ENCODE results near the gene MAP2K5.

The MAP2K5 gene

DNA sequence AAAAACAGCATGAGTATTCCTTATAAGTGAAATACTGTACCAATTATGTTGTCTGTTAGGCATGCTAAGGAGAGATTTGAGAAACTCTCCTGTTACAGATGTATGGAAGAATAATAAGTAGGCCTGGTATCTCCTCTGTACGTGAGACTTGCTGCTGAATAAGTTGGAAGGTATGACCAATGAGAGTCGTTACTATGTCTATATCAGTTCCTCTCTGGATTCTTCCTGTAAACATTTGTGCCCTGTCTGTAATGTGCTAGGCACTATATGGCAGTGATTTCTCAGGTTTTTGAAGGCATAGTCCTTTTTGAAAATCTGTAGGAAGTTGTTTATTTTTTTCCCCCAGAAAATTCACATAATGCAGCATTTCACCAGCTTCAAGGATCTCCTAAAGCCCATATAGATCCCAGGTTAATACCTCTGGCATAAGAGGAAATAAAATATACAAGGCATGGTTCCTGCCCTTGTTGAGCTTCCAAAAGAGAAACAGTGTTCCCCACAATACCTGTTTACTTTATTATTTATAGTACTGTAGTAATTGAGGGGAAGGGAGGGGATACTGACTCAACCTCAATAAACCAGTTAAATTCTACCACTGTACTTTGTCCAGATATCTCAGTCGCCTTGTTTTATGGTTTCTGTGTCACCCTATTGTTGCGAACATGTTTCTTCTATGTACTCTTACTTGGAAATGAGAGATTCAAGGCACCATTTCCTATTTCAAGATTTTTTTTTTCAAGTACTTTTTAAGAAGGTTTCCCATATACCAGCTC, 28.6 kb downstream of the MAP2K5 start:
- no peak overlapping the region for H3K27ac ChIP-seq
- TF ChIP-seq, protein P1, sequence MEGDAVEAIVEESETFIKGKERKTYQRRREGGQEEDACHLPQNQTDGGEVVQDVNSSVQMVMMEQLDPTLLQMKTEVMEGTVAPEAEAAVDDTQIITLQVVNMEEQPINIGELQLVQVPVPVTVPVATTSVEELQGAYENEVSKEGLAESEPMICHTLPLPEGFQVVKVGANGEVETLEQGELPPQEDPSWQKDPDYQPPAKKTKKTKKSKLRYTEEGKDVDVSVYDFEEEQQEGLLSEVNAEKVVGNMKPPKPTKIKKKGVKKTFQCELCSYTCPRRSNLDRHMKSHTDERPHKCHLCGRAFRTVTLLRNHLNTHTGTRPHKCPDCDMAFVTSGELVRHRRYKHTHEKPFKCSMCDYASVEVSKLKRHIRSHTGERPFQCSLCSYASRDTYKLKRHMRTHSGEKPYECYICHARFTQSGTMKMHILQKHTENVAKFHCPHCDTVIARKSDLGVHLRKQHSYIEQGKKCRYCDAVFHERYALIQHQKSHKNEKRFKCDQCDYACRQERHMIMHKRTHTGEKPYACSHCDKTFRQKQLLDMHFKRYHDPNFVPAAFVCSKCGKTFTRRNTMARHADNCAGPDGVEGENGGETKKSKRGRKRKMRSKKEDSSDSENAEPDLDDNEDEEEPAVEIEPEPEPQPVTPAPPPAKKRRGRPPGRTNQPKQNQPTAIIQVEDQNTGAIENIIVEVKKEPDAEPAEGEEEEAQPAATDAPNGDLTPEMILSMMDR (IDR thresholded peaks at IDR 0.05) = no peak
- no peak for TF ChIP-seq ZFX (IDR thresholded peaks at IDR 0.05; ENCODE audit: borderline replicate concordance)

DNA sequence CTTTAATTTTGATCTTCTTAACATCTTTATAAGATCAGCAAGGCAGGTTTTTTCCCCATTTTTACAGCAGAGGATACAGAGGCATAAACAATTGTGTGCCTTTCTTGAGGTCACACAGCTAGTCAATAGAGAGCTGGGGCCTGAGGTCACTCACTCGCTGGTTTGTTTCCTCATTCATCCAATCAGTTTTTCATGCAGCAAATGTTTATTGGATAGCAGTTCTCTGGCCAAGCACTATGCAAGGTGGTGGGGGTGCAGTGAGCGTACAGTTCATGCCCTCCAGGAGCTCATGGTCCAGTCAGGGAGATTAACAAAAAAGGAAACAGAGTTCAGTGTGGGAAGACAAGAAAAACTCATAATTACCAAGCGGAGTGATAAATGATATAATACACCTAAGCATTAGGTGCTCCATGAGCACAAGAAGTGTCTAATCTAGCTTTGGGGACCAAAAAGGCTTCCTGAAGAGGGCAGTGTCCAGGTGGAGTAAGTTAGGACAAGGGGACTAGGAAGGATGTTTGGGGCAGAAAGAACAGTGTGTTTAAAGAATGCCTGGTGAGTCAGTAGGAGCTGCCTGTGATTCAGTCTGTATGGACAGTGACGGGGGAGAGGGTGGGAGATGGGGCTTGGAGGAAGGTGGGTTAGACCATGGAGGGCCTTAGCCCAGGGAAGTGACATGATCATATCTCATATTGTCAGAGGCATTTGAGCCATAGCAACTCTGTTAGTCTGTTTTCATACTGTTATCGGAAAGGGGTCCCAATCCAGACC, 29.3 kb downstream of the MAP2K5 start:
- H3K27ac ChIP-seq = no peak overlapping the region
- TF ChIP-seq, protein P1 (IDR thresholded peaks at IDR 0.05) = no peak
- TF ChIP-seq ZFX (IDR thresholded peaks at IDR 0.05; ENCODE audit: borderline replicate concordance) = no peak

DNA sequence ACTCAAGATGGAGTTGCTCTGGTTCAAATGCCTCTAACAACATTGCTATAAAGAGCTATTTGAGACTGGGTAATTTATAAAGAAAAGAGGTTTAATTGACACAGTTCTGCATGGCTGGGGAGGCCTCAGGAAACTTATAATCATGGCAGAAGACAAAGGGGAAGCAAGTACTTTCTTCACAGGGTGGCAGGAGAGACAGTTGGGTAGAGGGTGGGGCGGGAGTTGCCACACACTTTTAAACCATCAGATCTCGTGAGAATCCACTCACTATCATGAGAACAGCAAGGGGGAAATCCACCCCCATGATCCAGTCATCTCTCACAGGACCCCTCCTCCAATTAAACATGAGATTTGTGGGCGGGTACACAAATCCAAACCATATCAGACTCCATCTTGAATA, 30.7 kb downstream of the MAP2K5 start:
- no peak overlapping the region for H3K27ac ChIP-seq
- no peak for TF ChIP-seq ZFX (IDR thresholded peaks at IDR 0.05; ENCODE audit: borderline replicate concordance)
- TF ChIP-seq, protein P1 (IDR thresholded peaks at IDR 0.05) = no peak

DNA sequence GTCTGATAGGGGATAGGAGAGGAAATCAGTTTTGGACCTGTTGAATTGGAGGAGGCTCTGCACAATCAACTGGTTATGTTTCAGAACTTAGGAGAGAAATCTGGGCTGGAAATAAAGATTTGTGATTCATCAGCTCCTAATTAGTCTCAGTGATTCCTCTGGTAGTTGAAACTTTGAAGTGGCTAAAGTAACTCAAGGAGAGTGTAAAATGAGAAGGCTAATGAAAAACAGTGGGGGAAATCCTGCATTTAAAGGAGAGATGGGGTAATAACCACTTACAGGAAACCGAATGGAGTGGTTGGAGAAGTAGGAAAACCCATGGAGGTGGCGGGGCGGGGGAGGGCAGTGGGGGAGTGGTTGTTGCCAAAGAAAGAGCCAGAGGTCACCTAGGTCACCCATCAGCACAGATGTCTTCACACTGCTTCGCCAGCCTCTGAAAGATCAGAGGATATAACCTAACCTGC, 32.6 kb downstream of the MAP2K5 start:
- TF ChIP-seq, protein P1 (IDR thresholded peaks at IDR 0.05) = no peak
- TF ChIP-seq ZFX (IDR thresholded peaks at IDR 0.05; ENCODE audit: borderline replicate concordance) = no peak
- no peak overlapping the region for H3K27ac ChIP-seq

DNA sequence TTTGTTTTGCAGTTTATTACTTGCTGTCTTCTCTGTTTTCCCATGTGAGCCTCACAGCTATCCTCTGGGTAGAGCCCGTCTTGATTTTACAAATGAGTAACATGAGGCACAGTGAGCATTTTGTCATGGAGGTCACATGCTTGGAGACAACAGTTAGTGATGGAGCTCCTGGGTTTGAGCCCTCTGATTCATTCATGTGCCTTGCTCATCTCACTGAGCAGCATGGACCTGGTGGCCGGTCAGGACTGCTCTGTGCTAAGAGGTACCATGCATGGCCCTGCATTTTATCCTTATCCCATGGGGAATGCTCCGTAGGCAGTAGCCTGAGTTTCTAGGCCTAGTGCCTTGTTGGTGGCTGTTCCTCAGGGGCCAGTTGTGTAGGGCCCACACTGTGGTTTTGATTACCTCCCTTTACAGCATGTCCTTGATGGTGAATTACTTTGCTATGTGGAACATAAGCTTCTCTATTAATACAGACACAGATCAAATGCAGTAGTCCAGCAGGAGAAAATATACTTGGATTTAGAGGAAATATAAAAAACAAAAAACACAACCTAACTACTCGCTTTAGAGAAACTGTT, 35.6 kb downstream of the MAP2K5 start:
- no peak overlapping the region for H3K27ac ChIP-seq
- TF ChIP-seq ZFX (IDR thresholded peaks at IDR 0.05; ENCODE audit: borderline replicate concordance) = no peak
- TF ChIP-seq, protein P1 (IDR thresholded peaks at IDR 0.05) = no peak

DNA sequence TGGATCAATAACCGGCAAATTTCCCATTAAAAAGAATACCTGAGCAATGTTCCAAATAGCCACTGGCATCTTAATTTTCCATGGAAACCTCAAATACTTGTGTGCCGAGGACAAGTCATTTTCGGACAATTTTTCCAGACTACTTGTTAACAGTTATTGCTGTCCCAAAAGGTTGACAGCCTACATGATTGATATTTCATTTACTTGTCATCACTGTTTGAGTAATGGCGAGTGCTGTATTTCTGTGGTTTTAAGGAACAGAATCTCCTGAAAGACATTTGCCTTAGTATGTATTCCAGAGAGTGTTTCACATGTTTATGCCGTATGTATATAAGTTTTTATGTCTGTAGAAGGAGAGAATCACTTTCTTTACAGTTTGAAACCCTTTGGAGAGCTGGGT, 36.7 kb downstream of the MAP2K5 start:
- no peak for TF ChIP-seq ZFX (IDR thresholded peaks at IDR 0.05; ENCODE audit: borderline replicate concordance)
- TF ChIP-seq, protein P1 (IDR thresholded peaks at IDR 0.05) = no peak
- no peak overlapping the region for H3K27ac ChIP-seq
